Ascending aorta (tissue), 2 donors: ENCODE results near the gene CFAP298. TPM values are rescaled to one million over a fixed set of nuclear protein-coding genes. Genes with fewer than 3 reads are reported as not detected.

Source experiments
- DNase-seq, 2 donors: peaks; one replicate each; pipeline ENCODE4 v3.0.0-alpha.2; 2019; ENCODE audit warnings: low spot score in 2 of 2
- H3K27ac ChIP-seq, 2 donors: fragments of 200-600 bp; sonication (generic); one replicate each; pipeline ENCODE4 v1.5.1; 2016 to 2017; ENCODE audit warnings: mild to moderate bottlenecking in 1 of 2
- H3K27me3 ChIP-seq: fragments of 200-600 bp; sonication (generic); one replicate; pipeline ENCODE4 v1.5.1; 2017
- H3K36me3 ChIP-seq, 2 donors: fragments of 200-600 bp; sonication (generic); one replicate each; pipeline ENCODE4 v1.5.1; 2016
- H3K4me1 ChIP-seq, 2 donors: fragments of 200-600 bp; sonication (generic); one replicate each; pipeline ENCODE4 v1.5.1; 2016 to 2017; ENCODE audit warnings: mild to moderate bottlenecking in 1 of 2
- H3K4me3 ChIP-seq, 2 donors: fragments of 200-600 bp; sonication (generic); one replicate each; pipeline ENCODE4 v1.5.1; 2016 to 2017; ENCODE audit warnings: mild to moderate bottlenecking in 1 of 2
- H3K9me3 ChIP-seq, 2 donors: fragments of 200-600 bp; sonication (generic); one replicate each; pipeline ENCODE4 v1.5.1; 2016
- intact Hi-C: fragments of 100-400 bp; cut with DNase I; formaldehyde crosslinking; loops from one replicate; pipeline ENCODE4 v1.15.1; 2023
- total RNA-seq: library from RNA; depleted of rRNA; stranded (reverse); fragments of >200 nt; gene quantifications from one replicate; pipeline ENCODE4 v1.1.0, GENCODE V29; 2016
- TF ChIP-seq, protein P1 (sequence below), 3 experiments: fragments of 200-600 bp in 2 of 3; fragments of 450-650 bp in 1 of 3; sonication (generic) in 2 of 3; IDR thresholded peaks; one replicate each; pipeline ENCODE4 v1.5.1; 2016 to 2019; ENCODE audit warnings: antibody characterized with exemption in 3 of 3, mild to moderate bottlenecking in 1 of 3, moderate library complexity in 1 of 3

The CFAP298 gene
- total RNA-seq, 1 donor from 2014 or later = 18.3 TPM

DNA sequence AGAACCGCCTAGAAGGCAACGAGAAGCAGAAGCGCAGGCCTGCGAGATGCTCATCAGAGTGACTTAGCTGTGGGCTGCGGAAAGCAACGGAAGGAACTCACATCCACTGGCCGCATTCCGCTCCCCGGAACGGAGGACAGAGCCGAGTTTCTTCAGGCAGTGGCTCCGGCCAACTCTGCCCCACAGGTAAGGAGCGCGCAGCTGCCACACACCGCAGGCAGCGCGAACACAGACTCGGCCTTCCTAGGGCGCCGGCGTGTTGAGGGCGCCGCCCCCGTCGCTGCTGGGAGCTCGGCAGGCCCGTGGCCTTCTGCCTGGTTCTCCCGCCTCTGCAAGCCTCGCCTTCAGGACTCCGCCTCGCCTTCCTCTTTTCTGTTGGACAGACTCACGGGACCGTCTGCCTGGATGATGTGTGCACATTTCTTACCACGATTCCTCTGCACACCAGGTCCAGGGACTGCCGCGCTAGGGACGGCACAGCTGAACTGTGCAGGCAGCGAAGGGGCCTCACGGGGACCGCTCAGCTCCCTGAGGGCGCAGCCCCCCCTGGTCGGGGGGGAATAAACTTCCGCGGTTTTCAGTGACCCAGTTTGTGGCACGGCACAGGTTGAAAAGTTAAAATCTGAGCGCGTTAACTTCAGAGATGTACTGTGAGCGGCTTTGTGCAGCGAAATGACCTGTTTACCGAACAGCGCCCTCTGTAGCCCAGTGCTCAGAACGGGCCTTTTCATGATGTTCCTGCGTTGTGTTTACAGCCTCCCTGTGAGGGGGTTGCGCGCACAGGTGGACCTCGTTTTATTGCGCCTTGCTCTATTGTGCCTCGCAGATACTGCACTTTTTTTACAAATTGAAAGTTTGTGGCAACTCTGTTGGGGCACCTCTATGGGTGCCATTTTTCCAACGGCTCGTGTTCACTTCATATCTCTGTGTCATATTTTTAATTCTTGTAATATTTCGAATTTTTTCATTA is 42.6 kb downstream of the CFAP298 start:
- Histone ChIP-seq H3K36me3 (no peaks in the 10 kb centered on the region), H3K9me3 (peaks cover 0 to 5% of the 10 kb centered on the region in 2 donors), H3K27me3 (no peaks in the 10 kb centered on the region), H3K27ac (peak overlapping the region; percentile 69 to 77), H3K4me3 (peak overlapping the region; percentile 58 to 68), H3K4me1 (peaks cover 10 to 22% of the 10 kb centered on the region in 2 donors)
- TF ChIP-seq, protein P1, sequence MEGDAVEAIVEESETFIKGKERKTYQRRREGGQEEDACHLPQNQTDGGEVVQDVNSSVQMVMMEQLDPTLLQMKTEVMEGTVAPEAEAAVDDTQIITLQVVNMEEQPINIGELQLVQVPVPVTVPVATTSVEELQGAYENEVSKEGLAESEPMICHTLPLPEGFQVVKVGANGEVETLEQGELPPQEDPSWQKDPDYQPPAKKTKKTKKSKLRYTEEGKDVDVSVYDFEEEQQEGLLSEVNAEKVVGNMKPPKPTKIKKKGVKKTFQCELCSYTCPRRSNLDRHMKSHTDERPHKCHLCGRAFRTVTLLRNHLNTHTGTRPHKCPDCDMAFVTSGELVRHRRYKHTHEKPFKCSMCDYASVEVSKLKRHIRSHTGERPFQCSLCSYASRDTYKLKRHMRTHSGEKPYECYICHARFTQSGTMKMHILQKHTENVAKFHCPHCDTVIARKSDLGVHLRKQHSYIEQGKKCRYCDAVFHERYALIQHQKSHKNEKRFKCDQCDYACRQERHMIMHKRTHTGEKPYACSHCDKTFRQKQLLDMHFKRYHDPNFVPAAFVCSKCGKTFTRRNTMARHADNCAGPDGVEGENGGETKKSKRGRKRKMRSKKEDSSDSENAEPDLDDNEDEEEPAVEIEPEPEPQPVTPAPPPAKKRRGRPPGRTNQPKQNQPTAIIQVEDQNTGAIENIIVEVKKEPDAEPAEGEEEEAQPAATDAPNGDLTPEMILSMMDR (IDR thresholded peaks at IDR 0.05) = peak; percentile 81 to 86 (median 82)
- intact Hi-C loops = loop anchor here (1.0 to 5.0 kb wide), 6 partner anchors 47 to 291 kb away; partner anchors contain the start of genes EVA1C and MIS18A
- DNase-seq = peak; percentile 29 to 86

DNA sequence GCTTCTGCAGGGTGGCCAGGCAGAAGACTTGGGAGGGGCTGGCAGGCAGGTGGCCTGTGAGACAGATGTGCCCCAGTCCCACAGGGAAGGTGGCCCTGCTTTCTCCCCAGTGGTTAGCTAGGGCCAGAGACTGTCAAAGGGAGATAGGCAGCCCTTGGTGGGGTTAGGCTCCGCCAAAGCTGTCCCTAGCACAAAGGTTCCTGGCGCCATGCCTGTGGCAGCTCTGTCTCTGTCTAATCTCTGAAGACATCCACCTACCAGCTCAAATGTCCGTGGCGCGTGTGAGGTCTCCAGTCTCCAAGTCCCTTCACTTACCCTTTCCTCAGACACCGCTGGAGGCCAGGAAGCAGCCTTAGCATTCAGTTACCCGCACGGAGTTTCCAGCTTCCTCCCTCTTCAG is 44.6 kb downstream of the CFAP298 start:
- Histone ChIP-seq H3K36me3 (no peaks in the 10 kb centered on the region), H3K27ac (peak overlapping the region; percentile 0 to 71), H3K9me3 (peaks cover 0 to 5% of the 10 kb centered on the region in 2 donors), H3K27me3 (no peaks in the 10 kb centered on the region), H3K4me3 (no peak overlapping the region), H3K4me1 (peaks cover 10 to 24% of the 10 kb centered on the region in 2 donors)
- intact Hi-C loops = loop anchor here (2.0 to 5.0 kb wide), 5 partner anchors 45 to 289 kb away; partner anchors contain the start of genes EVA1C and MIS18A
- DNase-seq = peak in 1 of 2 donors; percentile 58
- TF ChIP-seq, protein P1 (IDR thresholded peaks at IDR 0.05) = no peak

DNA sequence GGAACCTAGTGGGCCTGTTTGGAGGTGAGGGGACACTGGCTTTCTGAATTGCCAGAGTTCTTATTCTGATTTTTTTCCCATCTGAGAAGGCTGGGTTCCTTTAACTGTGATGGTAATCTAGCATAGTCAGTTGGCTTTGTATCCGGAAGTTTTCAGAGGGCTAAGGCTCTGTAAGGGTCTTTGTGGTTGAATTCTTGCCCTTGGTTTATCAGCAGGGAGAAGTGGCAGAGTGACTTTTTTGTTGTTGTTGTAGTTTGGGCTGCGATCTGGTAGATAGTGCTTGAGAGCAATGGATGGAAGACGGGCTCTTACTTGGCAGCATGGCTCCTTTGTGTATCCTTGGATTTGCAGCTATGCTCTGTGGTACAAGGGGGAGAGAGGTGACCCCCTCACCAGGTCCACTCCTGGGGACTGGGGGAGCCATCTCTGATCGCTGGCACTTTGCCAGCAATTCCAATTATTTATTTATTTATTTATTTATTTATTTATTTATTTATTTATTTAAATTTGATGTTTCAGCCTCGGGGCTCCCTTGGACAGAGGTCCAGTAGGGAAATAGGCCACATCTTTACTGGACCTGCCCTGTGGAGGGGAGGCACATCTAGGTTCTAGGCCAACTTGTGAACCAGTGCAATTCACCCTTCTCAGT is 45.3 kb downstream of the CFAP298 start:
- DNase-seq = no peak
- intact Hi-C loops = loop anchor here (5.0 kb wide), 2 partner anchors 45 to 105 kb away; no protein-coding TSS in a partner anchor

DNA sequence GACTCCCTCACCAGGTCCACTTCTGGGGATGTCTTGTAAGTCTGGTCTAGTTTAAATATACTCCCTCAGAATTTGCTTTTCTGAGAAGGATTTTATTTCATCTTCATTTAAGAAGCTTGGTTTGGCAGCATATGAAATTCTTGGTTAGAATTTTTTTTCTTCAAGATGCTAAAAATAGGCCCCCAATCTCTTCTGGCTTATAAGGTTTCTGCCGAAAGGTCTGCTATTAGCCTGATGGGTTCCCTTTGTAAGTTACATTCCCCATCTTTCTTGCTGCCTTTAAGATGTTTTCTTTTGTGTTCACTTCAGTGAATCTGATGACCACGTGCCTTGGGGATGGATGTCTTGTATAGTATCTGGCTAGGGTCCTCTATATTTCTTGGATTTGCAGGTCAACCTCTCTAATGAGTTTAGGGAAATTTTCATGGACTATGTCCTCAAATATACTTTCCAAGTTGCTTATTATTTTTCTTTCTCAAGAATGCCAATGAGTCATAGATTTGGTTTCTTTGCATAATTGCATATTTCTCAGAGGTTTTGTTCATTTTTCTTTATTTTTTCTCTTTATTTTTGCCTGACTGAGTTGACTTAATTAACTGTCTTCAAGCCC is 46.2 kb downstream of the CFAP298 start:
- Histone ChIP-seq H3K27ac (peak overlapping the region; percentile 62 to 71), H3K9me3 (peaks cover 0 to 5% of the 10 kb centered on the region in 2 donors), H3K36me3 (no peaks in the 10 kb centered on the region), H3K27me3 (no peaks in the 10 kb centered on the region), H3K4me1 (peaks cover 10 to 26% of the 10 kb centered on the region in 2 donors), H3K4me3 (no peak overlapping the region)
- TF ChIP-seq, protein P1 (IDR thresholded peaks at IDR 0.05) = no peak
- intact Hi-C loops = loop anchor here (5.0 kb wide), 2 partner anchors 44 to 104 kb away; no protein-coding TSS in a partner anchor
- no peak for DNase-seq

More for the DNA sequence above, 45.3 kb downstream of the CFAP298 start:
- Histone ChIP-seq H3K4me3 (no peak overlapping the region), H3K36me3 (no peaks in the 10 kb centered on the region), H3K4me1 (peaks cover 10 to 26% of the 10 kb centered on the region in 2 donors), H3K27me3 (no peaks in the 10 kb centered on the region), H3K9me3 (peaks cover 0 to 5% of the 10 kb centered on the region in 2 donors), H3K27ac (peak overlapping the region; percentile 62 to 71)
- TF ChIP-seq, protein P1 (IDR thresholded peaks at IDR 0.05) = no peak

DNA sequence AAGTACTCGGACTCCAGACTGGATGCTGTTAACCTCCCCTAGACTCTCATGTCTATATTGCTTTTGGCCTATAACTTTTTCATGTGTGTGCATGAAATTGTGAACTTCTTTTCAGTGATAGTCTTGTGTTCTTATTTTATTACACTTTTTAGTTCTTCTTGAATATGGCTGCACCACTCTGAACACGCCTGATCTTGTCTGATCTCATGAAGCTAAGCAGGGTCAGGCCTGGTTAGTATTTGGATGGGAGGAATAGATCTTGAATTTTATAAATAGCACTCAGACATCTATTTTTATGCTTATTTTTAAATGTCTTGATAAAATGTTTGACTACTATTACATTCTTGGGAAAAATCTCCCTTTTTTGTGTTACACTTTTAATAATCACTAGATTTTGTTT is 49.3 kb downstream of the CFAP298 start:
- intact Hi-C loops = loop anchor here (2.0 kb wide), 1 partner anchor 68 kb away; no protein-coding TSS in a partner anchor
- DNase-seq = no peak
- no peaks in the 10 kb centered on the region for H3K27me3 ChIP-seq
- H3K9me3 ChIP-seq = peaks cover 0 to 5% of the 10 kb centered on the region in 2 donors
- H3K4me1 ChIP-seq = peaks cover 10 to 19% of the 10 kb centered on the region in 2 donors
- H3K36me3 ChIP-seq = no peaks in the 10 kb centered on the region
- TF ChIP-seq, protein P1 (IDR thresholded peaks at IDR 0.05) = no peak
- peak overlapping the region; percentile 64 to 70 for H3K27ac ChIP-seq
- H3K4me3 ChIP-seq = no peak overlapping the region
